ENCODE results near the gene AIF1L.

AIF1L gene

GRCh38 chr9:131078427-131079366 is 17.6 kb upstream of the AIF1L start:
- DNase-seq: no peak

- no peak for DNase-seq
These were observed 15.7 kb upstream of the AIF1L start for GRCh38 chr9:131080589-131080988.

GRCh38 chr9:131081868-131082267 is 14.5 kb upstream of the AIF1L start:
- DNase-seq: no peak

GRCh38 chr9:131082774-131083512 is 13.4 kb upstream of the AIF1L start:
- no peak for DNase-seq

GRCh38 chr9:131084661-131085369 is 11.5 kb upstream of the AIF1L start:
- no peak for DNase-seq

GRCh38 chr9:131085370-131086122 is 10.8 kb upstream of the AIF1L start:
- no peak for DNase-seq

GRCh38 chr9:131087354-131087893 is 8.9 kb upstream of the AIF1L start:
- DNase-seq: no peak

GRCh38 chr9:131090025-131090787 is 6.1 kb upstream of the AIF1L start:
- DNase-seq: no peak

GRCh38 chr9:131091352-131091992 is 4.9 kb upstream of the AIF1L start:
- no peak for DNase-seq

GRCh38 chr9:131092030-131092429 is 4.3 kb upstream of the AIF1L start:
- DNase-seq: no peak

- DNase-seq: no peak
These were observed 3.5 kb upstream of the AIF1L start for GRCh38 chr9:131092548-131093440.

- DNase-seq: no peak
These were observed 2.3 kb upstream of the AIF1L start for GRCh38 chr9:131094015-131094414.

GRCh38 chr9:131094622-131095021 is 1.7 kb upstream of the AIF1L start:
- no peak for DNase-seq

GRCh38 chr9:131095666-131096268 is 564 bp upstream of the AIF1L start:
- no peak for DNase-seq

GRCh38 chr9:131097126-131097947 is 1.0 kb downstream of the AIF1L start:
- DNase-seq: no peak

GRCh38 chr9:131097948-131098278 is 1.6 kb downstream of the AIF1L start:
- no peak for DNase-seq

- no peak for DNase-seq
These were observed 2.2 kb downstream of the AIF1L start for GRCh38 chr9:131098391-131099101.

- DNase-seq: no peak
These were observed 2.8 kb downstream of the AIF1L start for GRCh38 chr9:131099102-131099606.

All from activated CD4-positive, alpha-beta T cell treated with anti-CD3 and anti-CD28 coated beads, Interleukin-2, amount 50 U/mL, for 48 hours (primary cell).